ENCODE data around the gene TBC1D22A.

TBC1D22A gene

DNA sequence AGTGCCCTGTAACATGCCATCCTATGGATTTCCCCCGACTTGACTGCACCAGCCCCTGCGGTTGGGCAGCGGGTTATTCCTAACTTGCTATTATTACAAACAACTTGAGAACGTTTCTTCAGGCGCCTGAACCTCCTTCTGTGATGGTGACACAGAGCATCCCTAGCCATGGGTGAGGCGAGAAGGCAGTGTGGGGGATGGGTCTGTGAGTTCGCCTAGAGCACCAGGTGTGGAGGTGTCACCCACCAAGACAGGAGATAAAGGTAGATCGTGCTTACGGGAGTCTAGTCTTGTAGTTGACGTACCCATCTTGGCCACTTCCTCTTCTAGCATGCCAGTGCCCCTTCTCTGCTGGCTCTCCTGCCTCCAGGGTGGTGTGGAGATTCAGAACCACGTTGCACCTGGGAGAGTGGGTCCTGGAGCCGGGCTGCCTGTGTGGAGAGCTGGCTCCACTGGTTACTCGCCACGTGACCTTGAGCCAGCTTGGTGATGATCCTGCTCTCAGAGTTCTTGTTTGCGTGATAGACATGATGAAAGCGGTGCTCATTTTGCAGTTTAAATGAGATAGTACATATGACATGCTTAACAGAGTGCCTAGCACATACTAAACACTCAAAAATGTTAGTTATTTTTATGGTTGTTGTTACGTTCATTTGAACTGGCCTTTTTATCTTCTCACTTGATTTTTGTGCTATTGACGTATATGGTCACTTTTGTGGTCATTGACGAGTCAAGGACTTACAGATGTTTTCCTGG is 37.8 kb downstream of the TBC1D22A start:
- H3K4me3 ChIP-seq (ENCODE audit: low read depth, low read length): no peak overlapping the region
- H3K27ac ChIP-seq: no peak overlapping the region
- H3K36me3 ChIP-seq (replicated peaks): peaks cover 9% of the 10 kb centered on the region
- H3K27me3 ChIP-seq (replicated peaks): no peaks in the 10 kb centered on the region
- DNase-seq: no peak
- in situ Hi-C loops (cut with HindIII; ENCODE audit: low pct_ligation_motif_present, low sequenced_read_pairs): no loop called here
- TF ChIP-seq, protein P1, sequence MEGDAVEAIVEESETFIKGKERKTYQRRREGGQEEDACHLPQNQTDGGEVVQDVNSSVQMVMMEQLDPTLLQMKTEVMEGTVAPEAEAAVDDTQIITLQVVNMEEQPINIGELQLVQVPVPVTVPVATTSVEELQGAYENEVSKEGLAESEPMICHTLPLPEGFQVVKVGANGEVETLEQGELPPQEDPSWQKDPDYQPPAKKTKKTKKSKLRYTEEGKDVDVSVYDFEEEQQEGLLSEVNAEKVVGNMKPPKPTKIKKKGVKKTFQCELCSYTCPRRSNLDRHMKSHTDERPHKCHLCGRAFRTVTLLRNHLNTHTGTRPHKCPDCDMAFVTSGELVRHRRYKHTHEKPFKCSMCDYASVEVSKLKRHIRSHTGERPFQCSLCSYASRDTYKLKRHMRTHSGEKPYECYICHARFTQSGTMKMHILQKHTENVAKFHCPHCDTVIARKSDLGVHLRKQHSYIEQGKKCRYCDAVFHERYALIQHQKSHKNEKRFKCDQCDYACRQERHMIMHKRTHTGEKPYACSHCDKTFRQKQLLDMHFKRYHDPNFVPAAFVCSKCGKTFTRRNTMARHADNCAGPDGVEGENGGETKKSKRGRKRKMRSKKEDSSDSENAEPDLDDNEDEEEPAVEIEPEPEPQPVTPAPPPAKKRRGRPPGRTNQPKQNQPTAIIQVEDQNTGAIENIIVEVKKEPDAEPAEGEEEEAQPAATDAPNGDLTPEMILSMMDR (IDR thresholded peaks at IDR 0.05; ENCODE audit: low read depth, low read length, missing control alignments): no peak

GRCh38 chr22:46801331-46801811 is 38.9 kb downstream of the TBC1D22A start:
- peaks cover 9% of the 10 kb centered on the region for H3K36me3 ChIP-seq (replicated peaks)

GRCh38 chr22:46801826-46802607 is 39.6 kb downstream of the TBC1D22A start:
- in situ Hi-C loops (cut with HindIII; ENCODE audit: low pct_ligation_motif_present, low sequenced_read_pairs): no loop called here
- TF ChIP-seq, protein P1 (IDR thresholded peaks at IDR 0.05; ENCODE audit: low read depth, low read length, missing control alignments): no peak
- no peak for DNase-seq
- Histone ChIP-seq H3K27me3 (replicated peaks) (no peaks in the 10 kb centered on the region), H3K36me3 (replicated peaks) (peaks cover 9% of the 10 kb centered on the region), H3K4me3 (ENCODE audit: low read depth, low read length) (no peak overlapping the region), H3K27ac (no peak overlapping the region)

More at GRCh38 chr22:46801331-46801811, 38.9 kb downstream of the TBC1D22A start:
- no peak for DNase-seq
- no peak overlapping the region for H3K4me3 ChIP-seq (ENCODE audit: low read depth, low read length)
- no peak overlapping the region for H3K27ac ChIP-seq
- H3K27me3 ChIP-seq (replicated peaks): no peaks in the 10 kb centered on the region
- in situ Hi-C loops (cut with HindIII; ENCODE audit: low pct_ligation_motif_present, low sequenced_read_pairs): no loop called here
- TF ChIP-seq, protein P1 (IDR thresholded peaks at IDR 0.05; ENCODE audit: low read depth, low read length, missing control alignments): no peak

- H3K27ac ChIP-seq: no peak overlapping the region
- TF ChIP-seq, protein P1 (IDR thresholded peaks at IDR 0.05; ENCODE audit: low read depth, low read length, missing control alignments): no peak
- H3K36me3 ChIP-seq (replicated peaks): peaks cover 8% of the 10 kb centered on the region
- in situ Hi-C loops (cut with HindIII; ENCODE audit: low pct_ligation_motif_present, low sequenced_read_pairs): no loop called here
- no peak overlapping the region for H3K4me3 ChIP-seq (ENCODE audit: low read depth, low read length)
- no peaks in the 10 kb centered on the region for H3K27me3 ChIP-seq (replicated peaks)
- DNase-seq: no peak
Observed at GRCh38 chr22:46802608-46803027, 40.2 kb downstream of the TBC1D22A start.

GRCh38 chr22:46803031-46803880 is 40.8 kb downstream of the TBC1D22A start:
- no peak for DNase-seq
- H3K4me3 ChIP-seq (ENCODE audit: low read depth, low read length): no peak overlapping the region
- no peaks in the 10 kb centered on the region for H3K27me3 ChIP-seq (replicated peaks)
- TF ChIP-seq, protein P1 (IDR thresholded peaks at IDR 0.05; ENCODE audit: low read depth, low read length, missing control alignments): peak; percentile 99
- in situ Hi-C loops (cut with HindIII; ENCODE audit: low pct_ligation_motif_present, low sequenced_read_pairs): no loop called here
- peaks cover 7% of the 10 kb centered on the region for H3K36me3 ChIP-seq (replicated peaks)
- H3K27ac ChIP-seq: no peak overlapping the region
